Activated T-cell treated with anti-CD3 and anti-CD28 coated beads, Interleukin-2, amount 50 U/mL, for 24 hours (primary cell): ENCODE results near the gene ZNF263.

ENCODE experiments used
- DNase-seq: peaks from one replicate; pipeline ENCODE4 v3.0.0-alpha.2; 2020
- H3K27ac Mint-ChIP-seq: 2 replicates; pipeline ENCODE4 v1.8.0; 2020; ENCODE audit warnings: mild to moderate bottlenecking, mixed read lengths
- H3K27me3 Mint-ChIP-seq: 2 replicates; pipeline ENCODE4 v1.8.0; 2020; ENCODE audit warnings: mixed read lengths
- H3K36me3 Mint-ChIP-seq: 2 replicates; pipeline ENCODE4 v1.8.0; 2020; ENCODE audit warnings: low read depth, mixed read lengths
- H3K4me1 Mint-ChIP-seq: 2 replicates; pipeline ENCODE4 v1.8.0; 2020; ENCODE audit warnings: low read depth, mixed read lengths
- H3K4me3 Mint-ChIP-seq: 2 replicates; pipeline ENCODE4 v1.8.0; 2020; ENCODE audit warnings: mild to moderate bottlenecking, moderate library complexity, mixed read lengths
- H3K9me3 Mint-ChIP-seq: 2 replicates; pipeline ENCODE4 v1.8.0; 2020; ENCODE audit warnings: mixed read lengths

ZNF263 gene

DNA sequence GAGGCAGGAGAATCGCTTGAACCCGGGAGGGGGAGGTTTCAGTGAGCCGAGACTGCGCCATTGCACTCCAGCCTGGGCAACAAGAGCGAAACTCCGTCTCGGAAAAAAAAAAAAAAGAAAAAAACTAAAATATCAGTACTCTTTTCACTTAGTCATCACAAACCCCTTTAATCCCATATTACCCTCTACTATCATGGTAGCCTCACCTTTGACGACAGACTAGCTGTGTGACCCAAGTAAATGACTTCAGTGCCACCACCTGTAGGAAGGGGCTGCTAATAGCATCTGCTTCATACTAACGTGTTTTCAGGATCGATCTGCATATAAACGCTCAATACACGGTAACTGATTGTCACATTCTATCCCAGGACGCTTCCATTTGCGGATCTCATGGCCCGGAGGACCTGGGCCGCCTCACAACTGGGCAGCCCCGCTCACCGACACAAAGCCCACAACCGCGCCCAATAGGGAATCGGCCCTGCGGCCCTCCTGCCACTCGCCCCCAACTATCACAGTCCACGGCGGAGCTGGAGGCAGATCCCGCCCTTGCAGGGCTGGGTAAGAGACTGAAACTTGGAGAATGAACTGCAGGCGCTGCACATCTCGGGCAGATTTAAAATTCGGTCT, 1.1 kb upstream of the ZNF263 start:
- H3K36me3 Mint-ChIP-seq = peaks cover 47% of the 10 kb centered on the region
- H3K4me3 Mint-ChIP-seq = peak overlapping the region; percentile 93
- peaks cover 46% of the 10 kb centered on the region for H3K4me1 Mint-ChIP-seq
- peaks cover 3% of the 10 kb centered on the region for H3K27me3 Mint-ChIP-seq
- H3K27ac Mint-ChIP-seq = peak overlapping the region; percentile 99
- DNase-seq = no peak
- H3K9me3 Mint-ChIP-seq = peaks cover 18% of the 10 kb centered on the region

DNA sequence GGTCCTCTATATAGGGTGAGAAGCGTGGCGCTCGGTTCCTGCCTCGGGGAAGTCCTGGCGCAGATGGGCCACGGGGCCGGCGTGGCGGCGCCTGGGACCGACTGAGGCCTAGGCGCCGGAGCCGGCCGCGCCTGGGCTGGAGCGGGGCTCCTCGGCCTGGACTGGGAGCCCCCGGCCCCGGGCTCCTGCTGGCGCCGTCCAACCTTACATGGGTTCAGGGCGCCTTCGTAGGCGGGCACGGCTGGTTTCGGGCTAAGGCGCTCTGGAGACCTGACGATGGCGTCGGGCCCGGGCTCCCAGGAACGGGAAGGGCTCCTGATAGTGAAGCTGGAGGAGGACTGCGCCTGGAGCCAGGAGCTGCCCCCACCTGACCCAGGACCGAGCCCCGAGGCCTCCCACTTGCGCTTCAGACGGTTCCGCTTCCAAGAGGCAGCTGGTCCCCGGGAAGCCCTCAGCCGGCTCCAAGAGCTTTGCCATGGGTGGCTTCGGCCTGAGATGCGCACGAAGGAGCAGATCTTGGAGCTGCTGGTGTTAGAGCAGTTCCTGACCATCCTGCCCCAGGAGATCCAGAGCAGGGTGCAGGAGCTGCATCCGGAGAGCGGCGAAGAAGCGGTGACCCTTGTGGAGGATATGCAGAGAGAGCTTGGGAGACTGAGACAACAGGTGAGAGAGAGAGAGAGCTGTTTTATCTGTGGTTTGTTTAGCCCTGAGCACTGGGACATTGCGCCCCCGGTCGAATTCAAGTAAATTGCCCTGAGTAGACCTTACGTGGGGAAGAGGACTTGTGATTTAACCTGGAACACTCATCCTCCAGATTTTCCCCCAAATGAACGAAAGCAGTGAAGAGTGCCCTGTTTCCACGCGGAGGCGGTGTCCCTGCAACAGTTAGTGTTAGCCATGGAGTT, 504 bp downstream of the ZNF263 start:
- Mint-ChIP-seq H3K36me3 (peaks cover 63% of the 10 kb centered on the region), H3K4me1 (peaks cover 49% of the 10 kb centered on the region), H3K9me3 (peaks cover 25% of the 10 kb centered on the region), H3K4me3 (peak overlapping the region; percentile 93), H3K27me3 (no peaks in the 10 kb centered on the region), H3K27ac (peak overlapping the region; percentile 99)
- peak; percentile 40 for DNase-seq

- no peak for DNase-seq
- H3K27ac Mint-ChIP-seq = peak overlapping the region; percentile 22
- peaks cover 49% of the 10 kb centered on the region for H3K4me1 Mint-ChIP-seq
- peaks cover 76% of the 10 kb centered on the region for H3K36me3 Mint-ChIP-seq
- H3K9me3 Mint-ChIP-seq = peaks cover 35% of the 10 kb centered on the region
- H3K4me3 Mint-ChIP-seq = peak overlapping the region; percentile 93
- H3K27me3 Mint-ChIP-seq = no peaks in the 10 kb centered on the region
Observed at GRCh38 chr16:3285131-3285530, 1.8 kb downstream of the ZNF263 start.

DNA sequence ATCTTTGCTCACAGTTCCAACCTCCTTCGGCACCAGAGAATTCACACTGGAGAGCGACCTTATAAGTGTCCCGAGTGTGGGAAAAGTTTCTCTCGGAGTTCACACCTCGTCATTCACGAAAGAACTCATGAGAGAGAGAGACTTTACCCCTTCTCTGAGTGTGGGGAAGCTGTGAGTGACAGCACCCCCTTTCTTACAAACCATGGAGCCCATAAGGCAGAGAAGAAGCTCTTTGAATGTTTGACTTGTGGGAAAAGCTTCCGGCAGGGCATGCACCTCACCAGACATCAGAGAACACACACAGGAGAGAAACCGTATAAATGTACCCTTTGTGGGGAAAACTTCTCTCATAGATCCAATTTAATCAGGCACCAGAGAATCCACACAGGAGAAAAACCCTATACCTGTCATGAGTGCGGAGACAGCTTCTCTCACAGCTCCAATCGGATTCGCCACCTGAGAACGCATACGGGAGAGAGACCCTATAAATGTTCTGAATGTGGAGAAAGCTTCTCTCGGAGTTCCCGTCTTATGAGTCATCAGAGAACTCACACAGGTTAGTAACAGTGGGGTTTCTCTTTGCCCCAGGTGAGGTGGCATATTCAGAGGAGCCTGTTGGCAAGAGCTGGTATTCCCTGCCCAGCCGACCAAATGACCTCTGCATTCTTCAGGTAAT, 6.8 kb downstream of the ZNF263 start:
- Mint-ChIP-seq H3K36me3 (peaks cover 97% of the 10 kb centered on the region), H3K27me3 (no peaks in the 10 kb centered on the region), H3K27ac (no peak overlapping the region), H3K9me3 (peaks cover 72% of the 10 kb centered on the region), H3K4me1 (peaks cover 20% of the 10 kb centered on the region), H3K4me3 (no peak overlapping the region)
- no peak for DNase-seq

- Mint-ChIP-seq H3K4me3 (no peak overlapping the region), H3K36me3 (peaks cover 89% of the 10 kb centered on the region), H3K27ac (no peak overlapping the region), H3K4me1 (peaks cover under 1% of the 10 kb centered on the region), H3K9me3 (peaks cover 68% of the 10 kb centered on the region), H3K27me3 (no peaks in the 10 kb centered on the region)
- DNase-seq = no peak
Observed at GRCh38 chr16:3292604-3293003, 9.3 kb downstream of the ZNF263 start.

GRCh38 chr16:3295209-3295608, 11.9 kb downstream of the ZNF263 start:
- H3K27ac Mint-ChIP-seq = no peak overlapping the region
- H3K4me3 Mint-ChIP-seq = no peak overlapping the region
- peaks cover 74% of the 10 kb centered on the region for H3K9me3 Mint-ChIP-seq
- H3K27me3 Mint-ChIP-seq = no peaks in the 10 kb centered on the region
- no peaks in the 10 kb centered on the region for H3K4me1 Mint-ChIP-seq
- DNase-seq = no peak
- peaks cover 85% of the 10 kb centered on the region for H3K36me3 Mint-ChIP-seq

GRCh38 chr16:3295783-3296182, 12.5 kb downstream of the ZNF263 start:
- Mint-ChIP-seq H3K4me1 (no peaks in the 10 kb centered on the region), H3K27ac (no peak overlapping the region), H3K27me3 (no peaks in the 10 kb centered on the region), H3K36me3 (peaks cover 85% of the 10 kb centered on the region), H3K4me3 (no peak overlapping the region), H3K9me3 (peaks cover 75% of the 10 kb centered on the region)
- no peak for DNase-seq

- peaks cover 22% of the 10 kb centered on the region for H3K4me1 Mint-ChIP-seq
- no peak for DNase-seq
- peaks cover 97% of the 10 kb centered on the region for H3K36me3 Mint-ChIP-seq
- H3K27me3 Mint-ChIP-seq = no peaks in the 10 kb centered on the region
- peak overlapping the region; percentile 88 for H3K27ac Mint-ChIP-seq
- peak overlapping the region; percentile 82 for H3K4me3 Mint-ChIP-seq
- peaks cover 52% of the 10 kb centered on the region for H3K9me3 Mint-ChIP-seq
Observed at GRCh38 chr16:3304370-3304769, 21.1 kb downstream of the ZNF263 start.

DNA sequence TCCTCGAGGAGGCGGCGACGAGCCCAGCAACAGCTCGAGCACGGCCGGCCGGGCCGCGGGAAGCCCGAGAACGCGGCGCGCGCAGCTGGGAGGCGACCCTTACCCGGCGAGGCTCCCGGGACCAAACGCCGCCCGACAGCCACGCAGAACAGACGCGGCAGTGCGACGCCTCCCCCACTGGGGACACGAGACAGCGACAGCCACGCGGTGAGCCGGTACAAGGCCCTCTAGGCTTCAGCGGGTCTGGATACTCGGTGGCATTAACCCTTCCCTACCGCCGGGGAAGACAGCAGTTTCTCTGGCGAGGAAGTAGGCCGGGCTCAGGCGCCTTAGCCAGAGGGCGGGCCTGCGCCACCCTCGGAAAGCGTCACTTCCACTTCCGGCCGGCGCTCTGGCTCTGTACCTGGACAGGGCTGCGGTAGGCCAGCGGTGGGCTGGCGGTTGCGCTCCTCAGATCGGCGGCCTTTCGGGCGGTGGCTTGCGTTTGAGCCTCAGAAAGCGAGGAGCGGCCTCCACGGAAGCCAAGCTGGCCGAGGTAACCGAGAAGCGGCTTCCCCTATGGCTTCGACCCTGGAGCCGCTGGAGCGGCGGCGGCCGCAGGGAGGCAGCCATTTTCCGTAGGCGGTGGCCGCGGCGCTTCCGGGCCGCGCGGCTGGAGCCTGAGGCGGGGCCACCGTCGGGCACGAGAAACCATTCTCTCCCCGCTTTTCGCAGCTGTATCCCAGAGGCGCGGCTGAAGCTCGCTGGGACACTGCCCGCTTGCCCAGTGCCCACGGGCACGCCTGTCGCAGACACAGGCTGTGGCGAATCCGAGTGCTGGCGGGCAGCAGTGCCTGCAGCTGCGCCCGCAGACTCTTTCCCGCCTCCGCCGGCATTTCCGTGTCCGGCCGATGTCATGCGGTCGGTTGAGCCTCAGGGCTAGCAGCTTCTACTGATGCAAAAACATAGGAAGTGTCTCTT, 22.1 kb downstream of the ZNF263 start, which contains the start of the genes TIGD7 and ZNF75A:
TSS of gene TIGD7 (minus strand) at position 322 of the 960 bp plus-strand sequence. CDS start 4,816 bp downstream, outside the sequence.
TSS of gene ZNF75A (plus strand) at position 389 of the 960 bp plus-strand sequence. CDS start 2,932 bp downstream, outside the sequence.
- H3K36me3 Mint-ChIP-seq = peaks cover 97% of the 10 kb centered on the region
- H3K9me3 Mint-ChIP-seq = peaks cover 42% of the 10 kb centered on the region
- H3K27me3 Mint-ChIP-seq = no peaks in the 10 kb centered on the region
- DNase-seq = peak; percentile 89
- peak within 1 kb of the TSS; percentile 82 for H3K4me3 Mint-ChIP-seq
- H3K4me1 Mint-ChIP-seq = peaks cover 22% of the 10 kb centered on the region
- peak within 1 kb of the TSS; percentile 88 for H3K27ac Mint-ChIP-seq

DNA sequence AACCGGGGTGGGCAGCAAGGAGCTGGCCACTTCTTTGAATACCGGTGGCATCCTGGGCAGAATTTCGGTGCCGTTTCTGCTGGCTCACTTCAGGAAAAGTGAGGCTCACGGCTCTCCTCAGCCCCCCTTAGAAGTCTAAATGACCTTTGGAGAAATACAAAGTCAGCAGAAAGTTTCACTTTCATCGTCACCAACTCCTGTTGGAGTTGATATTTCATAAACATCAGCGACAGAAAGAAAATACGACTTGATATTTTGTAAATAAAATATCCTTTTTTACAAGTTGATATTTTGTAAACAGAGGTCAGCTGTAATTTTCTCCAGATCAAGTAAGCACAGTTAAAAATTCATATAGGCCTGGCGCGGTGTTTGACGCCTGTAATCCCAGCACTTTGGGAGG, 22.8 kb downstream of the ZNF263 start:
- no peak for DNase-seq
- no peaks in the 10 kb centered on the region for H3K27me3 Mint-ChIP-seq
- peak overlapping the region; percentile 82 for H3K4me3 Mint-ChIP-seq
- peaks cover 35% of the 10 kb centered on the region for H3K9me3 Mint-ChIP-seq
- H3K4me1 Mint-ChIP-seq = peaks cover 22% of the 10 kb centered on the region
- peaks cover 97% of the 10 kb centered on the region for H3K36me3 Mint-ChIP-seq
- H3K27ac Mint-ChIP-seq = peak overlapping the region; percentile 88

- Mint-ChIP-seq H3K9me3 (peaks cover 60% of the 10 kb centered on the region), H3K27ac (no peak overlapping the region), H3K27me3 (no peaks in the 10 kb centered on the region), H3K36me3 (peaks cover 100% of the 10 kb centered on the region), H3K4me3 (no peak overlapping the region), H3K4me1 (peaks cover 5% of the 10 kb centered on the region)
- DNase-seq = no peak
Observed at GRCh38 chr16:3311496-3311895, 28.2 kb downstream of the ZNF263 start.

DNA sequence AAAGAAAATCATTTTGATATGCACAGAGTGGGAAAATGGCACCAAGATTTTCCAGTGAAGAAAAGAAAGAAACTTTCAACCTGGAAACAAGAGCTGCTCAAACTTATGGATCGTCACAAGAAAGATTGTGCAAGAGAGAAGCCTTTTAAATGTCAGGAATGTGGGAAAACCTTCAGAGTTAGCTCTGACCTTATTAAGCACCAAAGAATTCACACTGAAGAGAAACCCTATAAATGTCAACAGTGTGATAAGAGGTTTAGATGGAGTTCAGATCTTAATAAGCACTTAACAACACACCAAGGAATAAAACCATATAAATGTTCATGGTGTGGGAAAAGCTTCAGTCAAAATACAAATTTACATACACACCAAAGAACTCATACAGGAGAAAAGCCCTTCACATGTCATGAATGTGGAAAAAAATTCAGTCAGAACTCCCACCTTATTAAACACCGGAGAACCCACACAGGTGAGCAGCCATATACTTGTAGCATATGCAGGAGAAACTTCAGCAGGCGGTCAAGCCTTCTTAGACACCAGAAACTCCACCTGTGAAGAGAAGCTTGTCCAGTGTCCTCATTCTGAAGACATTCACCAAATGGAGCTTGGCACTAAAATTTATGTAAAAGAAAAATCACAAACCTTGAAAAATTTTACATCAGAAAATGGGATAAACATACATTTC, 34.2 kb downstream of the ZNF263 start:
- no peaks in the 10 kb centered on the region for H3K4me1 Mint-ChIP-seq
- no peaks in the 10 kb centered on the region for H3K27me3 Mint-ChIP-seq
- H3K9me3 Mint-ChIP-seq = peaks cover 85% of the 10 kb centered on the region
- DNase-seq = no peak
- H3K36me3 Mint-ChIP-seq = peaks cover 83% of the 10 kb centered on the region
- no peak overlapping the region for H3K4me3 Mint-ChIP-seq
- H3K27ac Mint-ChIP-seq = no peak overlapping the region

DNA sequence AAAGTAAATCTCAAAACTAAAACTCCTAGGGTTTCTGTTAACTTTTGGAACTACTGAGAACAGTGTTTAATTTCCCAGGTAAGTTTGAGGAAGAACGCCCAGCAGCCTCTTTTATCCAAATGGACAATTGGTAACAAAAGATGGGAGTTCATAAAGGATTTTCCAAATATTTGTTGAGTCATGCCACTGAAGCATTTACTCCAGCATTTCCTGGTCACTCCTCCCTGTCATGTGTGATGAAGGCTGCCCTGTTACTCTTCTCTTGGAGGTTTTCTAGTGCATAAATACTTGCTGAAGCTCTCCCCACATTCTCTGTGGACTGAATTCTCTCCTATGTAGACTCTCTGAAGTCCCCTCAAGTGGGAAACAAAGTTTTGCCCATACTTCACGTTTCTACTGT, 38.5 kb downstream of the ZNF263 start:
- Mint-ChIP-seq H3K27me3 (no peaks in the 10 kb centered on the region), H3K4me1 (no peaks in the 10 kb centered on the region), H3K9me3 (peaks cover 63% of the 10 kb centered on the region), H3K27ac (no peak overlapping the region), H3K36me3 (peaks cover 44% of the 10 kb centered on the region), H3K4me3 (no peak overlapping the region)
- DNase-seq = no peak
